Stimulated activated CD4-positive, alpha-beta T cell treated with anti-CD3 and anti-CD28 coated beads, Interleukin-12 subunit alpha, Interleukin-12 subunit beta, amount 100 ng/mL, for 48 hours (primary cell): ENCODE results near the gene PTPRN2.

Source experiments
- DNase-seq, 3 donors: peaks; one replicate each; pipeline ENCODE4 v3.0.0-alpha.2; 2020; ENCODE audit warnings: low read depth in 2 of 3, low spot score in 1 of 3

The PTPRN2 gene

GRCh38 chr7:158067219-158067930, 520.2 kb downstream of the PTPRN2 start:
- DNase-seq: no peak

- DNase-seq: no peak
These were observed 521.5 kb downstream of the PTPRN2 start for GRCh38 chr7:158066085-158066484.

GRCh38 chr7:158065340-158065739, 522.3 kb downstream of the PTPRN2 start:
- no peak for DNase-seq

- DNase-seq: no peak
These were observed 523.0 kb downstream of the PTPRN2 start for GRCh38 chr7:158064631-158065030.

- DNase-seq: no peak
These were observed 523.6 kb downstream of the PTPRN2 start for GRCh38 chr7:158063850-158064610.

GRCh38 chr7:158062661-158063060, 525.0 kb downstream of the PTPRN2 start:
- DNase-seq: no peak

GRCh38 chr7:158061884-158062656, 525.6 kb downstream of the PTPRN2 start:
- no peak for DNase-seq

GRCh38 chr7:158061026-158061630, 526.5 kb downstream of the PTPRN2 start:
- no peak for DNase-seq

- DNase-seq: no peak
These were observed 527.4 kb downstream of the PTPRN2 start for GRCh38 chr7:158060216-158060615.

- no peak for DNase-seq
These were observed 530.2 kb downstream of the PTPRN2 start for GRCh38 chr7:158057446-158057845.

GRCh38 chr7:158056761-158057160, 530.9 kb downstream of the PTPRN2 start:
- DNase-seq: no peak

GRCh38 chr7:158055726-158056510, 531.7 kb downstream of the PTPRN2 start:
- no peak for DNase-seq

GRCh38 chr7:158054611-158055010, 533.0 kb downstream of the PTPRN2 start:
- DNase-seq: no peak

GRCh38 chr7:158054081-158054480, 533.5 kb downstream of the PTPRN2 start:
- no peak for DNase-seq

- no peak for DNase-seq
These were observed 534.3 kb downstream of the PTPRN2 start for GRCh38 chr7:158053183-158053915.

- DNase-seq: no peak
These were observed 535.1 kb downstream of the PTPRN2 start for GRCh38 chr7:158052381-158053060.

GRCh38 chr7:158051776-158052175, 535.8 kb downstream of the PTPRN2 start:
- no peak for DNase-seq

GRCh38 chr7:158050978-158051651, 536.5 kb downstream of the PTPRN2 start:
- DNase-seq: no peak

- DNase-seq: no peak
These were observed 537.1 kb downstream of the PTPRN2 start for GRCh38 chr7:158050441-158050977.
